Kidney (tissue), 14 donors: ENCODE results near the gene NEAT1. TPM values are rescaled to one million over a fixed set of nuclear protein-coding genes. Genes with fewer than 3 reads are reported as not detected.

ENCODE experiments used
- DNase-seq, 5 donors: peaks; one replicate each; pipeline ENCODE4 v3.0.0-alpha.2; 2013 to 2020
- FAIRE-seq: peaks from 2 replicates; lab custom pipeline; 2012; peaks lifted over from hg19 to GRCh38; lab: Jason Lieb, UNC
- H3K27ac ChIP-seq, 2 donors: one replicate each; pipeline ENCODE4 v1.7.0; 2013; ENCODE audit warnings: low read depth in 2 of 2, low read length in 2 of 2, inconsistent platforms in 1 of 2
- H3K27me3 ChIP-seq: one replicate; pipeline ENCODE4 v1.7.1; 2013; ENCODE audit warnings: low read length, inconsistent platforms; ENCODE audit not compliant: control insufficient read depth, insufficient read depth
- H3K36me3 ChIP-seq, 3 donors: one replicate each; pipeline versions ENCODE4 v1.7.0 to v1.7.1; 2013; ENCODE audit warnings: low read length in 3 of 3, control low read depth in 1 of 3, inconsistent platforms in 1 of 3; ENCODE audit not compliant: insufficient read depth in 3 of 3, control insufficient read depth in 2 of 3
- H3K4me1 ChIP-seq, 3 donors: one replicate each; pipeline versions ENCODE4 v1.7.0 to v1.7.1; 2013; ENCODE audit warnings: low read length in 3 of 3, inconsistent platforms in 1 of 3, low read depth in 1 of 3; ENCODE audit not compliant: control insufficient read depth in 2 of 3, insufficient read depth in 2 of 3
- H3K4me3 ChIP-seq, 3 donors: one replicate each; pipeline versions ENCODE4 v1.7.0 to v1.8.1; 2013; ENCODE audit warnings: low read length in 3 of 3, control low read depth in 1 of 3, inconsistent platforms in 1 of 3
- H3K9ac ChIP-seq, 3 donors: one replicate each; pipeline versions ENCODE4 v1.7.0 to v1.7.1; 2013; ENCODE audit warnings: low read length in 3 of 3, control low read depth in 1 of 3, inconsistent platforms in 1 of 3
- H3K9me3 ChIP-seq, 3 donors: one replicate each; pipeline versions ENCODE4 v1.7.0 to v1.7.1; 2013; ENCODE audit warnings: low read length in 3 of 3, control low read depth in 1 of 3, inconsistent platforms in 1 of 3; ENCODE audit not compliant: control insufficient read depth in 2 of 3, insufficient read depth in 1 of 3
- CTCF ChIP-seq: IDR thresholded peaks from 3 replicates; pipeline ENCODE4 v1.5.1; 2012; ENCODE audit warnings: mild to moderate bottlenecking, moderate library complexity, borderline replicate concordance; ENCODE audit not compliant: insufficient read depth; ENCODE audit errors: extremely low read depth
- intact Hi-C: fragments of 100-400 bp; cut with DNase I; formaldehyde crosslinking; loops from one replicate; pipeline ENCODE4 v1.11.1; 2022
- polyA plus RNA-seq: library from polyadenylated mRNA; stranded (reverse); fragments of 350-450 nt; fragmentation: Illumina TruSeq; extraction: RNeasy Lipid Tissue Mini Kit (QIAGEN cat#74804); gene quantifications from one replicate; pipeline ENCODE4 v1.2.3, GENCODE V29; 2014; ENCODE audit warnings: low read depth, low replicate concordance; ENCODE audit not compliant: insufficient read depth
- total RNA-seq: library from RNA; stranded (reverse); fragmentation: NEBNext Ultra II Directional; extraction: Animal tissue kit (Norgen Biotek cat#: 25700); gene quantifications from one replicate; pipeline ENCODE4 v1.2.1, GENCODE V29; 2021
- donor health status: control.
- donor health status: control.
- donor health status: control.
- donor health status: control.
- donor health status: control.
- donor health status: DM: yes; HTN: yes; CAD: no.
- donor health status: Normal renal cell carcinoma (clear cell type).

Gene NEAT1
- total and polyA plus RNA-seq, 2 donors from 2014 or later, result 595 to 1,006 TPM

DNA sequence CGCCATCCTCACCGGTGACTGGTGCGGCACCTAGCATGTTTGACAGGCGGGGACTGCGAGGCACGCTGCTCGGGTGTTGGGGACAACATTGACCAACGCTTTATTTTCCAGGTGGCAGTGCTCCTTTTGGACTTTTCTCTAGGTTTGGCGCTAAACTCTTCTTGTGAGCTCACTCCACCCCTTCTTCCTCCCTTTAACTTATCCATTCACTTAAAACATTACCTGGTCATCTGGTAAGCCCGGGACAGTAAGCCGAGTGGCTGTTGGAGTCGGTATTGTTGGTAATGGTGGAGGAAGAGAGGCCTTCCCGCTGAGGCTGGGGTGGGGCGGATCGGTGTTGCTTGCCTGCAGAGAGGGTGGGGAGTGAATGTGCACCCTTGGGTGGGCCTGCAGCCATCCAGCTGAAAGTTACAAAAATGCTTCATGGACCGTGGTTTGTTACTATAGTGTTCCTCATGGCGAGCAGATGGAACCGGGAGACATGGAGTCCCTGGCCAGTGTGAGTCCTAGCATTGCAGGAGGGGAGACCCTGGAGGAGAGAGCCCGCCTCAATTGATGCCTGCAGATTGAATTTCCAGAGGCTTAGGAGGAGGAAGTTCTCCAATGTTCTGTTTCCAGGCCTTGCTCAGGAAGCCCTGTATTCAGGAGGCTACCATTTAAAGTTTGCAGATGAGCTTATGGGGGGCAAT is 1.1 kb downstream of the NEAT1 start:
- Histone ChIP-seq H3K4me1 (peaks cover 3 to 30% (median 13%) of the 10 kb centered on the region in 3 donors), H3K27me3 (no peaks in the 10 kb centered on the region), H3K4me3 (peak overlapping the region; percentile 59 to 99 (median 98)), H3K9ac (peak overlapping the region; percentile 47 to 100 (median 99)), H3K36me3 (peaks cover 0 to 48% (median 26%) of the 10 kb centered on the region in 3 donors), H3K9me3 (no peaks in the 10 kb centered on the region), H3K27ac (peak overlapping the region; percentile 99 to 100)
- intact Hi-C loops, result no loop called here
- TF ChIP-seq CTCF, result no peak
- FAIRE-seq (no peak), DNase-seq (peak in 2 of 5 donors; percentile 22 to 78)

GRCh38 chr11:65424205-65425104 is 1.9 kb downstream of the NEAT1 start:
- Histone ChIP-seq H3K4me1 (peaks cover 0 to 26% (median 13%) of the 10 kb centered on the region in 3 donors), H3K36me3 (peaks cover 0 to 48% (median 26%) of the 10 kb centered on the region in 3 donors)
- no peak for FAIRE-seq

More at GRCh38 chr11:65424205-65425104, 1.9 kb downstream of the NEAT1 start:
- no peak for TF ChIP-seq CTCF
- peak overlapping the region; percentile 47 to 100 (median 99) for H3K9ac ChIP-seq
- intact Hi-C loops, result loop anchor here (5.0 kb wide), 1 partner anchor 78 kb away; no protein-coding TSS in a partner anchor
- H3K4me3 ChIP-seq, result peak overlapping the region; percentile 59 to 99 (median 98)
- no peaks in the 10 kb centered on the region for H3K27me3 ChIP-seq
- H3K9me3 ChIP-seq, result no peaks in the 10 kb centered on the region
- DNase-seq, result peak in 3 of 5 donors; percentile 65 to 83 (median 67)
- H3K27ac ChIP-seq, result peak overlapping the region; percentile 99 to 100
